Hepatocyte (in vitro differentiated cells): ENCODE measurements around the gene PPM1A.

Experiments used
- EZH2 ChIP-seq: fragments of 200-600 bp; sonication (generic); IDR thresholded peaks from 2 replicates; pipeline ENCODE4 v1.6.1; 2016; ENCODE audit warnings: antibody characterized with exemption, mild to moderate bottlenecking, borderline replicate concordance
- TF ChIP-seq, protein P1 (sequence below): fragments of 200-600 bp; sonication (generic); IDR thresholded peaks from 2 replicates; pipeline ENCODE4 v1.5.1; 2016; ENCODE audit warnings: antibody characterized with exemption, mild to moderate bottlenecking; ENCODE audit not compliant: poor library complexity

DNA sequence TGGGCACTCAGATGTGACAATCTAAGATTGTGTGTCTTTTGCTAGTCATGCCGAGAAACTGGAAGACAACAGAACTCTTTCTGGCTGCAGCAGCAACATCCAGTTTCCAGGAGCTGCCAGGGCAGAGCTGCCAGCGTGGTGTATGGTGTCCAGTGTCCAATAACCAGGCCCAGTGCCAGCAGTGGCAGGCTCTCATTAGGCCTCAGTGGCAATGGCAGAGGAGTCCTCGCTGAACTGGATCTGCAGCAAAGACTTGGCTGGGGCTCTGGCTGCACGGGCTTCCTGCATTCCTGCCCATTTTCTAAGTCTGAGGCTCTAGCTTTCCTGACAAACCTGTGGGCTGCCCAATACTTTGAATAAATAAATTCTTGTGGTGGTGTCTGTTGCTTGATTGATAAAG is 26.2 kb upstream of the PPM1A start:
- TF ChIP-seq, protein P1, sequence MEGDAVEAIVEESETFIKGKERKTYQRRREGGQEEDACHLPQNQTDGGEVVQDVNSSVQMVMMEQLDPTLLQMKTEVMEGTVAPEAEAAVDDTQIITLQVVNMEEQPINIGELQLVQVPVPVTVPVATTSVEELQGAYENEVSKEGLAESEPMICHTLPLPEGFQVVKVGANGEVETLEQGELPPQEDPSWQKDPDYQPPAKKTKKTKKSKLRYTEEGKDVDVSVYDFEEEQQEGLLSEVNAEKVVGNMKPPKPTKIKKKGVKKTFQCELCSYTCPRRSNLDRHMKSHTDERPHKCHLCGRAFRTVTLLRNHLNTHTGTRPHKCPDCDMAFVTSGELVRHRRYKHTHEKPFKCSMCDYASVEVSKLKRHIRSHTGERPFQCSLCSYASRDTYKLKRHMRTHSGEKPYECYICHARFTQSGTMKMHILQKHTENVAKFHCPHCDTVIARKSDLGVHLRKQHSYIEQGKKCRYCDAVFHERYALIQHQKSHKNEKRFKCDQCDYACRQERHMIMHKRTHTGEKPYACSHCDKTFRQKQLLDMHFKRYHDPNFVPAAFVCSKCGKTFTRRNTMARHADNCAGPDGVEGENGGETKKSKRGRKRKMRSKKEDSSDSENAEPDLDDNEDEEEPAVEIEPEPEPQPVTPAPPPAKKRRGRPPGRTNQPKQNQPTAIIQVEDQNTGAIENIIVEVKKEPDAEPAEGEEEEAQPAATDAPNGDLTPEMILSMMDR, result no peak
- TF ChIP-seq EZH2, result no peak
